B cell (primary cell): ENCODE data around the gene SLC35G6.

Experiments
- EZH2 ChIP-seq: IDR thresholded peaks from 2 replicates; pipeline ENCODE4 v1.6.1; 2012; ENCODE audit warnings: borderline replicate concordance, low read depth, mild to moderate bottlenecking, moderate library complexity, low read length; ENCODE audit not compliant: insufficient read depth, poor library complexity, severe bottlenecking
- TF ChIP-seq, protein P1 (sequence below): fragments of 200-600 bp; IDR thresholded peaks from one replicate; pipeline ENCODE4 v1.8.0; 2022; ENCODE audit warnings: antibody characterized with exemption, mild to moderate bottlenecking

GRCh38 chr17:7460850-7461660 is 20.2 kb upstream of the SLC35G6 start:
- TF ChIP-seq, protein P1, sequence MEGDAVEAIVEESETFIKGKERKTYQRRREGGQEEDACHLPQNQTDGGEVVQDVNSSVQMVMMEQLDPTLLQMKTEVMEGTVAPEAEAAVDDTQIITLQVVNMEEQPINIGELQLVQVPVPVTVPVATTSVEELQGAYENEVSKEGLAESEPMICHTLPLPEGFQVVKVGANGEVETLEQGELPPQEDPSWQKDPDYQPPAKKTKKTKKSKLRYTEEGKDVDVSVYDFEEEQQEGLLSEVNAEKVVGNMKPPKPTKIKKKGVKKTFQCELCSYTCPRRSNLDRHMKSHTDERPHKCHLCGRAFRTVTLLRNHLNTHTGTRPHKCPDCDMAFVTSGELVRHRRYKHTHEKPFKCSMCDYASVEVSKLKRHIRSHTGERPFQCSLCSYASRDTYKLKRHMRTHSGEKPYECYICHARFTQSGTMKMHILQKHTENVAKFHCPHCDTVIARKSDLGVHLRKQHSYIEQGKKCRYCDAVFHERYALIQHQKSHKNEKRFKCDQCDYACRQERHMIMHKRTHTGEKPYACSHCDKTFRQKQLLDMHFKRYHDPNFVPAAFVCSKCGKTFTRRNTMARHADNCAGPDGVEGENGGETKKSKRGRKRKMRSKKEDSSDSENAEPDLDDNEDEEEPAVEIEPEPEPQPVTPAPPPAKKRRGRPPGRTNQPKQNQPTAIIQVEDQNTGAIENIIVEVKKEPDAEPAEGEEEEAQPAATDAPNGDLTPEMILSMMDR: no peak
- TF ChIP-seq EZH2: no peak
